ENCODE measurements around the gene ARPC1A. TPM values are rescaled to one million over a fixed set of nuclear protein-coding genes. Genes with fewer than 3 reads are reported as not detected.

Gene ARPC1A
- total RNA-seq, 1 donor from 2014 or later: 131 TPM

DNA sequence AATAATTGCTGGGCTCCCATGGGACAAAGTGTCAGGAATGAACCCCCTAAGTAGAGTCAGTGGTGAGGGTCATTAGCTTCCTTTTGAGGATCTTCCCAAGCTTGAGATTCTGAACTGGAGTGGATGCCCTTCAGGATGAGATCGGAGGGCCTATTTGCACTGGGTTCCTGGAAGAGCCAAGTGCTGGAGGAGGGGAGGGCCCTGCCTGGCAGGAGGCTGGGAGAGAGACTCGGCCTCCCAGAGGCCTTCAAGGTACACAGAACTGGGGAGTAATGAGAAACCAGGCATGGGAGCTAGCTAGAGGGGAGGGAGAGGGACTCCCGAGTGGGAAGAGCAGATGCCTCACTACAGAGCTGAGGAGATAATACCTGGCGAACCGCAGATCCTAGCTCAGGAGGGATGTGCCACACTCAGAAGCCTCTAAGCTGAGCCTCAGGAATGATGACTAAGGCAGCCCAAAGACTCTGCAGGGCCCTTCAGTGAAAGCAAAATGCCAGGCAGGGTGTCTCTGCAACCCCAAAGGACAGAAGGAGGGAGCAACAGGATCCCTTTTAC is 73.3 kb downstream of the ARPC1A start:
- TF ChIP-seq, protein P1, sequence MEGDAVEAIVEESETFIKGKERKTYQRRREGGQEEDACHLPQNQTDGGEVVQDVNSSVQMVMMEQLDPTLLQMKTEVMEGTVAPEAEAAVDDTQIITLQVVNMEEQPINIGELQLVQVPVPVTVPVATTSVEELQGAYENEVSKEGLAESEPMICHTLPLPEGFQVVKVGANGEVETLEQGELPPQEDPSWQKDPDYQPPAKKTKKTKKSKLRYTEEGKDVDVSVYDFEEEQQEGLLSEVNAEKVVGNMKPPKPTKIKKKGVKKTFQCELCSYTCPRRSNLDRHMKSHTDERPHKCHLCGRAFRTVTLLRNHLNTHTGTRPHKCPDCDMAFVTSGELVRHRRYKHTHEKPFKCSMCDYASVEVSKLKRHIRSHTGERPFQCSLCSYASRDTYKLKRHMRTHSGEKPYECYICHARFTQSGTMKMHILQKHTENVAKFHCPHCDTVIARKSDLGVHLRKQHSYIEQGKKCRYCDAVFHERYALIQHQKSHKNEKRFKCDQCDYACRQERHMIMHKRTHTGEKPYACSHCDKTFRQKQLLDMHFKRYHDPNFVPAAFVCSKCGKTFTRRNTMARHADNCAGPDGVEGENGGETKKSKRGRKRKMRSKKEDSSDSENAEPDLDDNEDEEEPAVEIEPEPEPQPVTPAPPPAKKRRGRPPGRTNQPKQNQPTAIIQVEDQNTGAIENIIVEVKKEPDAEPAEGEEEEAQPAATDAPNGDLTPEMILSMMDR (IDR thresholded peaks at IDR 0.05; ENCODE audit: borderline replicate concordance): no peak
- Histone ChIP-seq H3K4me1 (peaks cover 20% of the 10 kb centered on the region), H3K27ac (replicated peaks) (peak overlapping the region; percentile 9), H3K9me3 (replicated peaks) (no peaks in the 10 kb centered on the region), H3K27me3 (ENCODE audit: low read depth) (no peaks in the 10 kb centered on the region), H3K4me3 (no peak overlapping the region), H3K36me3 (peaks cover 90% of the 10 kb centered on the region)
- DNase-seq: no peak
- intact Hi-C loops (cut with micrococcal nuclease): no loop called here

DNA sequence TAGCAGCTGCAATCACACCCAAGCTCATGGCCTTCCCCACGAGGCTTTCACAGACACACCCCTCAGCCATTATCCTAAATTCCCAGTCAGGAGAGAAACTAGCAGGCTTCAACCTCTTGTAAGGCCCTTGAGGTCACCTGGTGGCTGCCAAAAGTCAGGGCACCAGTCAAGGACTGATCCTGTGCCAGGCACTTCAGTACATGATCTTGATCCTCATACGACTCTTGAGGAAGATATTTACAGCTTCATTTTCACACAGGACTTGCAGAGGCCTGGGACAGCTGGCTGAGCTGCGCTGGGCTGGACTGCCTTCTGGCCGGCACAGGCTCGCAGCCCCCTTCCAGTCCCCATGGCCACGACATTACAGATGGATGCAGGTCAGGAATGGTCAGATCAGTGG is 73.9 kb downstream of the ARPC1A start:
- Histone ChIP-seq H3K4me1 (peaks cover 23% of the 10 kb centered on the region), H3K4me3 (no peak overlapping the region), H3K9me3 (replicated peaks) (no peaks in the 10 kb centered on the region), H3K36me3 (peaks cover 91% of the 10 kb centered on the region), H3K27me3 (ENCODE audit: low read depth) (no peaks in the 10 kb centered on the region), H3K27ac (replicated peaks) (peak overlapping the region; percentile 9)
- TF ChIP-seq, protein P1 (IDR thresholded peaks at IDR 0.05; ENCODE audit: borderline replicate concordance): no peak
- intact Hi-C loops (cut with micrococcal nuclease): no loop called here
- DNase-seq: no peak

DNA sequence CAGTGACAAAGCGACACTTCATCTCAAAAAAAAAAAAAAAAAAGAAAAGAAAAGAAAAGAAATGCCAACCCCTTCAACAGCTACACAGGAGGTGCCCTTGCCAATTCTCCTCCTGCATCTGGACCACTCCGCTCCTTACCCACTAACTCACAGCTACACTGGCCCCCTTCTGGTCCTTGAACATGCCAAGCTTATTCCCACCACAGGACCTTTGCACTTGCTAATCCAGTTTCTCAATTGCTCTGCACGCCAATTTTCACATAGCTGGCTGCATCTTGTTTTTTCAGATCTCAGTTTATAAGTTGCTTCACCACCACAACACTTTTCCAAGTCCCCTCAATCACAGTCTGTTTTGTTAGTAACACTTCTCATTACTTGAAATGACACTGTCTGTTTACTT is 77.2 kb downstream of the ARPC1A start:
- Histone ChIP-seq H3K36me3 (peaks cover 72% of the 10 kb centered on the region), H3K4me1 (peaks cover 47% of the 10 kb centered on the region), H3K27me3 (ENCODE audit: low read depth) (no peaks in the 10 kb centered on the region), H3K4me3 (no peak overlapping the region), H3K27ac (replicated peaks) (no peak overlapping the region), H3K9me3 (replicated peaks) (no peaks in the 10 kb centered on the region)
- intact Hi-C loops (cut with micrococcal nuclease): no loop called here
- no peak for DNase-seq
- TF ChIP-seq, protein P1 (IDR thresholded peaks at IDR 0.05; ENCODE audit: borderline replicate concordance): no peak

DNA sequence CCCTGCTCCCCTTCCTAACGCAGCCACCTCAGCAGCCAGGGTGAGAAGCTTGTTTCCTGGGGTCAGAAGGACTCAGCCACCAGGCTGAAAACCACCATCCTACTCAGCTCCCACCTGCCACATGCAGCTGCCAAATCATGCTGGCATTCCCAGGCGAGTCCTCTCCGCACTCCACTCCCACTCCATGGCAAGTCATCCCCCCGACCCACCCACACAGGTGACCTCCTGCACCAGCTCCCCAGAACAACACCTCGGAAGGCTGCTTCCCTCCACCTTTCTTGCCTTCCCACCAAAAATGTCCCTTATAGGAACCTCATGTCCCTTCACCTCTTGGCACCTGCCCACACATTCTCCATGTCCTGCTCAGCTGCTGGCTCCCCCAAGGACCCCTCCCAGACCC is 78.1 kb downstream of the ARPC1A start:
- Histone ChIP-seq H3K27ac (replicated peaks) (no peak overlapping the region), H3K36me3 (peaks cover 62% of the 10 kb centered on the region), H3K4me1 (peaks cover 53% of the 10 kb centered on the region), H3K9me3 (replicated peaks) (no peaks in the 10 kb centered on the region), H3K4me3 (no peak overlapping the region), H3K27me3 (ENCODE audit: low read depth) (no peaks in the 10 kb centered on the region)
- intact Hi-C loops (cut with micrococcal nuclease): no loop called here
- DNase-seq: no peak
- TF ChIP-seq, protein P1 (IDR thresholded peaks at IDR 0.05; ENCODE audit: borderline replicate concordance): no peak

DNA sequence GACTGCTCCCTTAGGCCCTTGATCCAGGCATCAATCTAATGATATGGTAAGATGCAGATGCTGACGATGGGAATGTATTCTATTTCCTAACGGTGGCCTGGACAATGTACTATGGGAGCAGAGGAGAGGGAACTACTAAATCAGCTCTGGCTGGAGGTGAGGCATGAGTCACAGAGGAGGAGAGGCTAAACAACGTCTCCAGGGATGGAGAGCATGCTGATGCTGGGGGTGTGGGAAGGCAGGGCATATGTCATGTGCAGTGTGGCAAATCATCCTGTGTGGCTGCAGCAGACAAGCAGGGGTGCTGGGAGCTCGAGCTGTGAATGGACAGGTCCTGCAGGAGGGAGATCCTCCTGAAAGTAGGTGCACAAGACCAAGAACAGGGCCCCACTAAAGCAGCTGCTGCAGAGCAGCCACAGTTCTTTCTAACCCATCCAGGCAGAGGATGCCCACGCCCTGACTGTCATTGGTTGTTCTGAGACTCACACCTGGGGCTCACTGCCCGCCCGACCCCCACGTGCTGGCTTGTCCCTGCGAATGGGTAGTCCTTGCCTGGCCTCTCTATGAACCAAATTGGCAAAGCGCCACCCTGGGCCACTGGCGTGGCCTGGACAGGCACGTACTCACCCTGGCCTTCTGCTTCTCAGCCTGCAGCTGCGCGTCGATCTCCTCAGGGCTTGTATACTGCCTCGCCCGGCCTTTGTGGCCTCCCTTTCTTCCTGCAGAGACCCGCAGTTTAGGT is 78.7 kb downstream of the ARPC1A start:
- TF ChIP-seq, protein P1 (IDR thresholded peaks at IDR 0.05; ENCODE audit: borderline replicate concordance): no peak
- intact Hi-C loops (cut with micrococcal nuclease): no loop called here
- H3K4me3 ChIP-seq: no peak overlapping the region
- peaks cover 56% of the 10 kb centered on the region for H3K36me3 ChIP-seq
- H3K27ac ChIP-seq (replicated peaks): no peak overlapping the region
- H3K9me3 ChIP-seq (replicated peaks): no peaks in the 10 kb centered on the region
- DNase-seq: no peak
- no peaks in the 10 kb centered on the region for H3K27me3 ChIP-seq (ENCODE audit: low read depth)
- peaks cover 54% of the 10 kb centered on the region for H3K4me1 ChIP-seq
